Retinal pigment epithelial cell (primary cell): Measurements from ENCODE around the gene SRC.
"Not testable (repeated sequence)": the region's sequence is repeated elsewhere in the genome, so short reads cannot be mapped to it uniquely, and the experiment has no call there.

ENCODE experiments used
- DNase-seq: peaks from one replicate; pipeline ENCODE4 v3.0.0-alpha.2; 2010; ENCODE audit warnings: low read depth
- H3K4me3 ChIP-seq: 2 replicates; pipeline ENCODE4 v1.5.1; 2011; ENCODE audit warnings: mild to moderate bottlenecking, low read length, control low read depth, moderate library complexity
- TF ChIP-seq, protein P1 (sequence below): conservative IDR thresholded peaks from 2 replicates; pipeline ENCODE4 v1.5.1; 2011; ENCODE audit warnings: low read depth, low read length, control low read depth, inconsistent platforms

SRC gene

DNA sequence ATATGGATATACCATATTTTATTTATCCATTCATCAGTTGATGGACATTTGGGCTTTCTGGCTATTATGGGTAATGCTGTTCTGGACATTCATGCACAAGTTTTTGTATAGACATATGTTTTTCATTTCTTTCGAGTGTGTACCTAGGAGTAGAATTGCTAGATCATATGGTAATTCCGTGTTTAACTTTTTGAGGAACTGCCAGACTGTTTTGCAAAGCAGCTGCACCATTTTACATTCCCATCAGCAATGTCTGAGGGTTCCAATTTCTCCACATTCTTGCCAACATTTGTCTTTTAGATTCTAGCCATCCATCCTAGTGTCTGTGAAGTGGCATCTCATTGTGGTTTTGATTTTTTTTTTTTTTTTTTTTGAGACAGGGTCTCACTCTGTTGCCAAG, 20.8 kb downstream of the SRC start:
- no peak overlapping the region for H3K4me3 ChIP-seq
- TF ChIP-seq, protein P1, sequence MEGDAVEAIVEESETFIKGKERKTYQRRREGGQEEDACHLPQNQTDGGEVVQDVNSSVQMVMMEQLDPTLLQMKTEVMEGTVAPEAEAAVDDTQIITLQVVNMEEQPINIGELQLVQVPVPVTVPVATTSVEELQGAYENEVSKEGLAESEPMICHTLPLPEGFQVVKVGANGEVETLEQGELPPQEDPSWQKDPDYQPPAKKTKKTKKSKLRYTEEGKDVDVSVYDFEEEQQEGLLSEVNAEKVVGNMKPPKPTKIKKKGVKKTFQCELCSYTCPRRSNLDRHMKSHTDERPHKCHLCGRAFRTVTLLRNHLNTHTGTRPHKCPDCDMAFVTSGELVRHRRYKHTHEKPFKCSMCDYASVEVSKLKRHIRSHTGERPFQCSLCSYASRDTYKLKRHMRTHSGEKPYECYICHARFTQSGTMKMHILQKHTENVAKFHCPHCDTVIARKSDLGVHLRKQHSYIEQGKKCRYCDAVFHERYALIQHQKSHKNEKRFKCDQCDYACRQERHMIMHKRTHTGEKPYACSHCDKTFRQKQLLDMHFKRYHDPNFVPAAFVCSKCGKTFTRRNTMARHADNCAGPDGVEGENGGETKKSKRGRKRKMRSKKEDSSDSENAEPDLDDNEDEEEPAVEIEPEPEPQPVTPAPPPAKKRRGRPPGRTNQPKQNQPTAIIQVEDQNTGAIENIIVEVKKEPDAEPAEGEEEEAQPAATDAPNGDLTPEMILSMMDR, result no peak
- no peak for DNase-seq

DNA sequence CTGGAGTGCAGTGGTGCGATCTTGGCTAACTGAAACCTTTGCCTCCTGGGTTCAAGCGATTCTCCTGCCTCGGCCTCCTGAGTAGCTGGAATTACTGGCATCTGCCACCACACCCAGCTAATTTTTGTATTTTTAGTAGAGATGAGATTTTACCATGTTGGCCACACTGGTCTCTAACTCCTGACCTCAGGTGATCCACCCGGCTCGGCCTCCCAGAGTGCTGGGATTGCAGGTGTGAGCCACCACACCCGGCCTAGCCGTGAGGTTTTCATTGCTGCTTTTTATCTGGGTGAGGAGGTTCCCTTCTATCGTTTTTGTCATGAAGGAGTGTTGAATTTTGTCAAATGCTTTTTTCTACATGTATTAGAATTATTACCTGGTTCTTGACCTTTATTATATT, 23.9 kb downstream of the SRC start:
- no peak overlapping the region for H3K4me3 ChIP-seq
- TF ChIP-seq, protein P1, result no peak
- no peak for DNase-seq

DNA sequence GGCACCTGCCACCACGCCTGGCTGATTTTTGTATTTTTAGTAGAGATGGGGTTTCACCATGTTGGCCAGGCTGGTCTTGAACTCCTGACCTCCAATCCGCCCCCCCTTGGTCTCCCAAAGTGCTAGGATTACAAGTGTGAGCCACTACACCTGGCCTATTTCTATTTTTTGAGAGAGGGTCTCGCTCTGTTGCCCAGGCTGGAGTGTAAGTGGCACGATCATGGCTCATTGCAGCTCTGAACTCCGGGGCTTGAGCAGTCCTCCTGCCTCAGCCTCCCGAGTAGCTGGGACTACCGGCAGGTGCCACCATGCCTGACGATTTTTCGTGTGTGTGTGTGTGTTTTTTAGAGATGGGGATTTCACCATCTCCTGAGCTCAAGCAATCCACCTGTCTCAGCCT, 25.9 kb downstream of the SRC start:
- not testable (repeated sequence) for DNase-seq

DNA sequence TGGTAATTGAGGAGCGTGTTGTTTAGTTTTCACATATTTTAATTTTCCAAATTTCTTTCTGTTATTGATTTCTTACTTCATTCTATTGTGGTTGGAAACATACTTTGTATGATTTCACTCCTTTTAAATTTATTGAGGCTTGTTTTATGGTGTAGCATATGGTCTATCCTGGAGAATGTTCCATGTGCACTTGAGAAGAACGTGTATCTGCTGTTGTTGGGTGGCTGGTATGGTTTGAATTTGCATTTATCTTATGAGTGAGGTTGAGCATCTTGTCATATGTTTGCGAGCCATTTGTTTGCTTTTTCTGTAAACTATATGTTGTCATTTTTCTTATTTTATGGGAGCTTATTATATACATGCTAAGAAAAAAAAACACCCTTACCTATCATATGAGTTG, 26.5 kb downstream of the SRC start:
- TF ChIP-seq, protein P1, result no peak
- no peak overlapping the region for H3K4me3 ChIP-seq
- no peak for DNase-seq

More for the DNA sequence above, 25.9 kb downstream of the SRC start:
- H3K4me3 ChIP-seq, result not testable (repeated sequence)

DNA sequence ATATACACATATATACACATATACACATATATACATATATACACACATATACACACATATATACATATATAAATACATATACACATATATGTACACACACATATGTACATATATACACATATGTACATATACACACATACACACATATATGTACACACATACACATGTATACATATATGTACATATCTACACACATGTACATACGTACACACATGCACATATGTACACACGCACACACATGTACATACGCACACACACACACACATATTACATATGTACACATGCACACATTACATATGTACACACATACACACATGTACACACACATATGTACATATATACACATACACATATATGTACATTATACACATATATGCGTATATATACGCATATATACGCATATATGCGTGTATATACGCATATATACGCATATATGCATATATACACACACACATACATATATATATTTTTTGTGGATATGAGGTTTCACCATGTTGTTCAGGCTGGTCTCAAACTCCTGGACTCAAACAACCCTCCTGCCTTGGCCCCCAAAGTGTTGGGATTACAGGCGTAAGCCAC, 27.2 kb downstream of the SRC start:
- H3K4me3 ChIP-seq, result no peak overlapping the region
- no peak for DNase-seq
- TF ChIP-seq, protein P1, result no peak

DNA sequence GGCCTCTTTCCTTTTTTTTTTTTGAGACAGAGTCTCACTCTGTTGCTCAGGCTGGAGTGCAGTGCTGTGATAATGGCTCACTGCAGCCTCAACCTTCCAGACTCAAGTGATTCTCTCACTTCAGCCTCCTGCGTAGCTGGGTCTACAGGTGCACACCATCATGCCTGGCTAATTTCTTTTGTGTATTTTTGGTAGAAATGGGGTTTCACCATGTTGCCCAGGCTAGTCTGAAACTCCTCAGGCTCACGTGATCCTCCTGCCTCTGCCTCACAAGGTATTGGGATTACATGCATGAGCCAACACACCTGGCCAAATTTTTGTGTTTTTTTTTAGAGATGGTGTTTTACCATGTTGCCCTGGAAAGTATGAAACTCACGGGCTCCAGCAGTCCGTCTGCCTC, 29.3 kb downstream of the SRC start:
- H3K4me3 ChIP-seq, result no peak overlapping the region
- DNase-seq, result no peak
- TF ChIP-seq, protein P1, result no peak

DNA sequence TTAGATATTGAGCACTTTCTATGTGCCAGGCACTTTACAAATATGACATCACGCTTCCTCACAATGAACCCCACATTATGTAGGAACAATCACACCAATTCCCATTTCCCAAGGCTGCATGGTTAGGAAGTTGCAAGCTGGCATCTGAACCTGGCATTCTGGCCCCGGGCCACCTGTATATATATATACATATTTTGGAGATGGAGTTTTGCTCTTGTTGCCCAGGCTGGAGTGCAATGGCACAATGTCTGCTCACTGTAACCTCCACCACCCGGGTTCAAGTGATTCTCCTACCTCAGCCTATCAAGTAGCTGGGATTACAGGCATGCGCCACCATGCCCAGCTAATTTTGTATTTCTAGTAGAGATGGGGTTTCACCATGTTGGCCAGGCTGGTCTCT, 30.4 kb downstream of the SRC start:
- no peak overlapping the region for H3K4me3 ChIP-seq
- TF ChIP-seq, protein P1, result no peak
- DNase-seq, result no peak

DNA sequence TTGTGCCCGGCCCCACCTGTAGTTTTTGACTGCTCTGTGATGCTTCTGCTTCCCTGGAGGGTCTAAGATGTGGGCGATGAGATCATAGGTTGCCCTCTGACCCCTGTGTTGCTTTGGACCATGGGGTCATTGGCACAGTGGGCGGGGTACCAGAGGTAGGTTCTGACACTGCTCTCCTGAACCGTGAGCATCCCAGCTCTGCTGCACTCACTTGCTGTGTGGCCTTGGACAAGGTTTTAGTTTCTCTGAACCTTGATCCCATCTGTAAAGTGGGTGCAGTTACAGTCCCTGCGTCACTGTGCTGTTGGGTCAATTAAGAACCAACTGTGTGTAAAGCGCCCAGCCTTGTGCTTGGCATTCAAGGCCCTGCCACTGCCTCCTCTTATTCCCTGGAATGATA, 30.9 kb downstream of the SRC start:
- no peak overlapping the region for H3K4me3 ChIP-seq
- TF ChIP-seq, protein P1, result no peak
- DNase-seq, result no peak
